Measurements from ENCODE around the gene TREH.

The TREH gene

GRCh38 chr11:118621071-118621783 lies 58.2 kb downstream of the TREH start:
- TF ChIP-seq FOXP2 (optimal IDR thresholded peaks at IDR 0.05; ENCODE audit: borderline replicate concordance, extremely low read depth, extremely low read length, insufficient read depth) (peak; percentile 57), REST (IDR thresholded peaks at IDR 0.05; ENCODE audit: insufficient read depth in 1 of 2, low read depth in 2 of 2, low read length in 2 of 2) (no peak), POLR2AphosphoS5 (IDR thresholded peaks at IDR 0.05; ENCODE audit: low read depth, low read length) (peak; percentile 78)

DNA sequence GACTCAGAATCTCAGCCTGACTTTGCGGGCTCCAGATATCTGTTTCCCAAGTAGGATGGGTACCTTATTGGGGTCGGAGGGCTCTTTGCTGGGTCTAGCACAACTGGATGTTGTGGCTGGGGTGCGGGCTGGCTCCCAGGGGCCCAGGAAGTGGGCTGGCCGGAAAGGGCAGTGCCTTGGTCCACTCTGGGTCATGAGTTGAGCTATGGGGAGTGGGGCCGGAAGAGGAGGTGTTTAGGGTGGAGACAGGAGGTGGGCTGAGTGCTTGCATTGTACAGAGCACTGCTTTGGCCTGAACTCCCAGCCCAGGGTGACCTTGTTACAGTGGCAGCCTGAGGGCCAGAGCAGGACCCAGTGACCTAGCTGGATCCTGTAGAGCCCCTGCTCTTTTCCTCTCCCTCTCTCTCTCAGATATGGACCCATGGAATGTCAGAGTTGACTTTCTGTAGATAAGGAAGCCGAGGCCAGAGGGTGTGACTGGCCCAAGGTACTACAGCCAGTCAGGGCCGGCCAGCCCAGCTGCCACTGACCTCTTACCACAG lies 58.9 kb downstream of the TREH start:
- TF ChIP-seq SIN3A (IDR thresholded peaks at IDR 0.05; ENCODE audit: borderline replicate concordance, insufficient read depth, low read length) (peak; percentile 8; the same call in 1 of the 2 replicates), POLR2AphosphoS5 (IDR thresholded peaks at IDR 0.05; ENCODE audit: low read depth, low read length) (peak; percentile 69), FOXP2 (optimal IDR thresholded peaks at IDR 0.05; ENCODE audit: borderline replicate concordance, extremely low read depth, extremely low read length, insufficient read depth) (no peak), TAF1 (IDR thresholded peaks at IDR 0.05; ENCODE audit: borderline replicate concordance, insufficient read depth, low read length) (peak; percentile 70; the same call in 1 of the 2 replicates), REST (IDR thresholded peaks at IDR 0.05; ENCODE audit: insufficient read depth in 1 of 2, low read depth in 2 of 2, low read length in 2 of 2) (no peak)

- TF ChIP-seq SIN3A (IDR thresholded peaks at IDR 0.05; ENCODE audit: borderline replicate concordance, insufficient read depth, low read length) (peak; percentile 53; the same call in 1 of the 2 replicates), REST (IDR thresholded peaks at IDR 0.05; ENCODE audit: insufficient read depth in 1 of 2, low read depth in 2 of 2, low read length in 2 of 2) (no peak)
Observed at GRCh38 chr11:118619444-118620197, 59.8 kb downstream of the TREH start.

- TF ChIP-seq SIN3A (IDR thresholded peaks at IDR 0.05; ENCODE audit: borderline replicate concordance, insufficient read depth, low read length) (no peak), FOXP2 (optimal IDR thresholded peaks at IDR 0.05; ENCODE audit: borderline replicate concordance, extremely low read depth, extremely low read length, insufficient read depth) (no peak), TAF1 (IDR thresholded peaks at IDR 0.05; ENCODE audit: borderline replicate concordance, insufficient read depth, low read length) (no peak), REST (IDR thresholded peaks at IDR 0.05; ENCODE audit: insufficient read depth in 1 of 2, low read depth in 2 of 2, low read length in 2 of 2) (no peak), POLR2AphosphoS5 (IDR thresholded peaks at IDR 0.05; ENCODE audit: low read depth, low read length) (no peak)
Observed at GRCh38 chr11:118618991-118619375, 60.5 kb downstream of the TREH start.
